GM21723 (cell line): ENCODE data around the gene GRIK1.
"Not testable (repeated sequence)": the region's sequence is repeated elsewhere in the genome, so short reads cannot be mapped to it uniquely, and the experiment has no call there.

ENCODE experiments used
- ATAC-seq: cut with Tn5 transposase; IDR thresholded peaks from one replicate; pipeline ENCODE4 v1.9.1; 2021; ENCODE audit warnings: mild to moderate bottlenecking, moderate library complexity; ENCODE audit not compliant: unreplicated experiment

The GRIK1 gene

DNA sequence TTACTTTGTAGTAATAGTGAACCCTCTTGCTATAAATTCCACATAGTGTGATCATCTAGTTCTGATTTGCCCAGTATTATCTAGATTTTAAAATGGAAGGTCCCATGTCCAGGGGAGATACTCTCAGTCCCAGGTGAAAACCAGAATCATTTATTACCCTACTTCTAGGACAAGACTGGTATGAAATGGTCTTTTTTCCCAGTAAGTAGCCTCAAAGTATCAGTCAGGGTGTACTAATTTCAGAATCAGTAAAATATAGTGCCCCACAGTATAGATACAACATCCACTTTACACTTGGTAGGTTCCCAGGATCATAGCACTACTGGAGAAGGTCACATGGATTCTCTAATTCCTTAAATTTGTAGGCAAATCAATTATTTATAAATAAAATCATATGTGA lies 318.3 kb downstream of the GRIK1 start:
- ATAC-seq, result no peak

DNA sequence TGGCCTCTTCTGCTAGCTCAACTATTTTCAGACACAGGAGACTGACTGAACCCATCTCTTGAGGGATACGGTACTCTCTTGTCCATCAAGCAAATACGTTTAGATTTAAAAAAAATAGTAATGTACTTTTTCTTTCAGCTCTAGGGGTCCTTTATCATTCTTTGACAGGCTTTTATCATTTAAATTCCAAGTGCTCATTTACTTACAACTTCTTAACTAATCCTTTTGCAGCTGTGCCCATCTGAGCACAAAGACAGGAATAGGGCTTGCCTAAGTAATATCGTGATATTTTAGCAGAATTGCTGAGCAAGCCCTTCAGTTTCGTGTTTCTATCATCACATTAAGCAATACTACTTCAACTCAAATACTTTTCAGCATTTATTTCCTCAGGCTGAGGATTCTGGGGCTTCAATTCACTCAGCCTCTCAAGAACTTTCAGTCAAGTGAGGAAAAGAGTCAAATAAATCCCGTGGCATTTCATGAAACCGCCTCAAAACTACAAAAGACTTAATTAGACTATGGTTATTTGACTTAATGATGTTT lies 323.5 kb downstream of the GRIK1 start:
- ATAC-seq, result no peak

DNA sequence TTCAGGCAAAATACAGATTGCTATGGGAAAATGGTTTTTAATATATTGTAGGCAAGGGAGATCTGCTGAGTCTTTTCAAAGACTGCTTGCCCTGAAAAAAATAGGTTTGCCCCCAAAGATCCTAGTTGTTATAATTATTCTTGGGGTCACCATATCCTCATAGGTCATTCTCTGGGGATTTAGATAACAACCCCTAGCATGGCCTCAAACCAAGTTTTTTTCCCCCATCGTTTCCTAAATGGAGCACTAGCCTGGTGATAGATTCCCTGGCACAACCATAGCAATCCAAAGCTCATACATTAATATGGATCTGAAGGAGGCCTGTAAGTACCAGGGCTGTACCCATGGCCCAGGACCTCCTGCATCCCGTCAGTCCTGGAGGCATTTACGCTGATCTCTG lies 325.9 kb downstream of the GRIK1 start:
- no peak for ATAC-seq

GRCh38 chr21:29613021-29613420 lies 326.8 kb downstream of the GRIK1 start:
- ATAC-seq, result no peak

DNA sequence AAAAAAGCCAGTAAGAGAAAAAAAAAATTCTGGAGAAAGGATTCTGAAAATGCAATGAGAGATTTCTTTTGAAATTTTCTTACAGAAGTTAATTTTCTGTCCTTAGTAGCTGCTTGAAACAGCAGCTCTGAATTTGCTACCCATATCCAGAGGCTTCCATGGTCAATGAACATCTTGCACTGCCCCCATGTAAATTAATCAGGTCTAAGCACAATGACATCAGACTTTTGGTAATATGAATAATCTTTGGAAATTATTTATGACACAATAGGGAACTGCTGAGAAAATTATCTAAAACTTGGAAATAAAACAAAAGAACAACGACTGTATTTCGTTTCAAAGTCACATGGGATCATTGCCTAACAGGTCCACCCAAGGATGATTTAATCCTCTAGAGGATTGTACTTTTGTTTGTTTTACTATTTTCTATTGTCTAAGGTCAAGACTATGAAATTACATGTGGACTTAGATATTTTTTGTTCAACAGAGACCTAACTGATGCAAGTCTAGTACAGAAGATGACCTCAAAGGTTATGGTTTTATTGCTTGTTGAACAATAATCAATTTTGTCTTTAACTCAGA lies 328.9 kb downstream of the GRIK1 start:
- no peak for ATAC-seq

DNA sequence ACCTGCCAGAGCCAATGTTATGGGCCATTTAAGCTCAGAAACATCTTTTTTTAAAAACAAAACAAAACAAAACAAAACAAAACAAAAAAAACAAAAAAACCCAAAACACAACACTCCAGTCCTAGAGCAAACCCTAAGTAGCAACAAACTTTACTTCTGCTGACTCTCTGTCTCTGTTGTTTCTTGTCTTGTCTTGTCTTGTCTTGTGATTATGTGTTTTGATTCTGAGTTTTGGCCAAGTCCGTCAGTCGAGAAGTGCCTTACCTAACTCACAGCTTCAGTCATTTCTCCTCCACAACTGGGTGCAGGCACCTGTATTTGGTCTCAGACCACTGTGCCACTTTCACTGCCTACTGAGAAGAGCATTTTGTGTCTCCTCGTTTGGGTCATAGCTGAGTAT lies 333.2 kb downstream of the GRIK1 start:
- ATAC-seq, result no peak

GRCh38 chr21:29605219-29605618 lies 334.6 kb downstream of the GRIK1 start:
- not testable (repeated sequence) for ATAC-seq

DNA sequence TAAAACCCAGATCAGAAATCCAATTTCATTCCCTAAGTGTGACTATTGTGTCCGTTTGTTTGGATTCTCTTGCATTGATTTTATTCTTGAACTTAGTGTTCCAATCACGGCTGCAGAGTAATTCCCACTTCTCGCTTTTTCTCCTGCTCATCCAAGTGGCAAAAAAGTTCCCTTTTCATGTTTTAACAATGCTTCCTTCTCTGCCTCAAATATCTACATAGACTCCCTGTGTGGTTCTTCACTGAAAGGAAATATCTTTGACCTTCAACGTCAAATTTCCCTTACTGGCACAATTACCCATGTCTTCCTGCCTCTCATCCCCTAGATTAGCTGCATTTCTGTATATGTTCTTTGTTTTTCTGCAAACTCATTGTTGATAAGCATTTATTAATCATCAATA lies 335.7 kb downstream of the GRIK1 start:
- no peak for ATAC-seq

- no peak for ATAC-seq
These were observed 338.7 kb downstream of the GRIK1 start for GRCh38 chr21:29601047-29601446.

GRCh38 chr21:29586696-29587095 lies 353.1 kb downstream of the GRIK1 start:
- no peak for ATAC-seq

DNA sequence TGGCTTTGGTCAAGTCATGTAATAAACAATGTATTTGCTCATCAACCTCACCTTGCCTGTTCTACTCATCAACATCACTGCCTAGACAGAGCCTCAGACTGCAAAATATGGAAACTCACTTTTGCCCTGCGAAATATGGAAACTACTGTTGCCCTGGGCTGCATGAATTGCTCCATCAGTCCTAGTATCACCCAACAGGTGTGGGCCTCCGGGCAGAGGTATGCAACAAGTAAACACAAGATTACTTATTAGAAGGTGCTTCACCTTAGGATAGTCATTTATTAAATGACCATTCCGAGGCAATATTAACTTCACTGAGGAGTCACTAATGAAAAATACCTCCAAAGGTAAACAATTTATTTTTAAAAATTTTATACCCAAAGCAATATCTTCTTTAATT lies 354.3 kb downstream of the GRIK1 start:
- ATAC-seq, result no peak

DNA sequence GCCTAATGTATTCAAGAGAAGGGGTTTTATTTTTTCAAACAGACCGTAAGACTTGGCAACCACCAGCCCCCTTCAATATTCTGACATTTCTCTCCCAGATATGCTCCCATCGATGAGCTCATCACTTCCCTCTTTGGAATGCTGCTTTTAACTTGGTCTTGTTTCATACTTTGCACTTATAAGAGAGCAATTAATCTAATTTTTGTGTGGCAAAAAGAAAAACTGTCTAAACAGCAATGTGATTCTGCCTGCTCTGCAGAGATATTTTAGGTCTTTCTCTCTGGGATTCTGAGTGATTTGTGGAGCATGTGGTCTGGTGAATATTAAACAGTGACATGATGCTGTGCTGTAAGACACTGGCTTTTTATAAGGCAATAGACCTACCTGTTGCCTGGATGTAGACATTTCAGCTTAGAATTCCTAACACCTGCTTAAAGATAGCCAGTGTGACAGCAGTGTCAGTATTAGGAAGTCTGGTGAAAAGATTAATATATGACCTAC lies 356.3 kb downstream of the GRIK1 start:
- no peak for ATAC-seq

- ATAC-seq, result no peak
These were observed 356.9 kb downstream of the GRIK1 start for GRCh38 chr21:29582855-29583254.

DNA sequence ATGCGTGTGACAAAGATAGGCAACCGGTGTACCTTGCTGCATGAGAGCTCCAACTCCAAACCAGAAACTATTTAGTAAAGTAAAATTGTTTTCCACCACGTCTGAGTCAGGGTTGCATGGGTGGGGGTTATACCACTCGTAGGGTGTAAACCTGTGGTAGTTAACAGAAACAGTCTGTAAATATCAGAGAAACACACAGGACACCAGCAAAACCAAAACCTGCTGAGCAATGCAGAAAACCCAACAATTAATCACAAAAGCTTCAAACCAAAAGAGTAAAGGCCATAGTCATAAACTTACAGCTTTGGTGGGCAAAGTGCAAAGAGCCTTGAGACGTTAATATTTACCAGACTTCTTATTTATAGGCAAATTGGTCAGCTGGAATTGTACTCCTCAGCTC lies 358.4 kb downstream of the GRIK1 start:
- ATAC-seq, result no peak

- no peak for ATAC-seq
These were observed 359.0 kb downstream of the GRIK1 start for GRCh38 chr21:29580732-29581285.

GRCh38 chr21:29578306-29578705 lies 361.5 kb downstream of the GRIK1 start:
- no peak for ATAC-seq

DNA sequence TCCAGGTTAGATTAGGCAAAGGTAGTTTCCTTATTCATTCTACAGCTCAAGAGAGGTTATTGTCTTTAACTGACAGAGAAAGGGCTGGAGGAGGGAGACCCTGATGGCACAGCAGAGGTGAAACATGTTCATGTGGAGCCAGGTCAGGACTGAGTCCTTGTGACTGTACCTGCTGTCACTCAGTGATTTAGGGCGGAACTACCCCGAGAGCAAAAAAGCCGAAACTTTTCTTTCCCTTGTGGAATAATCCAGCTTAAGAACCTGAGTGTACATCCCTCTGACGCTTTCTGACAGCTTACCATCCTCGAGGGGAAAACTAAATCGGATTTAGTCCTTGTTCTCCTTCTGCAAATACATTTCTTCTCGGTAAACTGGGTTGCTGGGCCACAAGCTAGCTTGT lies 367.8 kb downstream of the GRIK1 start:
- no peak for ATAC-seq

DNA sequence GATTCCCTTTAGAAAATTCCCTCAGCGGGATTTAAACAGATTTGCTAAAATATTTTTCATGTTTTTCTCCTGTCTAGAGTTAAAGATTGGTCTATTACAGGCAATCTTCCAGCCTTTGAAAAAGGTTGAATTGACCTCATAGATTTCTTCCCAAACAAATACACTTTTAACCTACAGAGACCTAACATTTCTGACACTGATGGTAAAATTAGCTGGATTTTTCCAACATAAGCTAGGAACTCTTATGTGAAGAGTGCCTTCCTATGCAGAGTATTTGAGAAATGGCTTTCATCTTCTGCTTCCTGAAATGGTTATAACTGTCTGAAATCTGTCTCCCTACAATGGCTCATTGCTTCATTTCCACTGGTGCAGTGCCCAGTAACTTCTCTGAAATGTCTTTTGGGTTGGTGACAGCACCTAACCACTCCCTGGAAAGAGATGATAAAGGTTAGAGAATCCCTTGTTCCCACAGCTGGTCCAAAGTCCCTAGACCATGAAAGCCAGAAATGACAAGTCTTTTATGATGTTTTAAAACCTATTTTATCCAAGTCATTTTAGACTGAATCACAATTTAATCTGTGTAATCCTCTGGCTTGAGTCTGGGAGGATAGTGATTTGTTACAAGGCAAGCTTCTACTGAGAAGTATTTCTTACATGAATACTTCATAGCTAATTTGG lies 371.6 kb downstream of the GRIK1 start:
- no peak for ATAC-seq

GRCh38 chr21:29557931-29558725 lies 381.7 kb downstream of the GRIK1 start:
- no peak for ATAC-seq

DNA sequence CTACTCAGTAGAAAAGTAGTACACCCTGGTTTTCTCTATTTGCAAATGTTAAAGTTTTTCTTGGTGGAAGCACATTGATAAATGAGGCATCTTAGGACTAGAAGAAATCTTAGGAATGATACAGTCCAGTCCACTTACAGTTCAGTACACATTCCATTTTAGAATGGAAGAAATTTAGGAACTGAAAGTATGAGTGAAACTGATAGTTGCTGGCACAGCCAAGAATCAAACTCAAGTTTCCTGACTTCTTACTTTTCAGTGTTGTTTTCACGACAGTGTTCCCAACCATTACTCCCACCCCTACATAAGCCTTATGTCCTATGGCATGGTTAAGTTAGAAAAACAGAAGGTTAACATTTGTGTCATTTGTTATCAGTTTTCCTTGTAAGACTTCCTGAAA lies 382.6 kb downstream of the GRIK1 start:
- ATAC-seq, result no peak

DNA sequence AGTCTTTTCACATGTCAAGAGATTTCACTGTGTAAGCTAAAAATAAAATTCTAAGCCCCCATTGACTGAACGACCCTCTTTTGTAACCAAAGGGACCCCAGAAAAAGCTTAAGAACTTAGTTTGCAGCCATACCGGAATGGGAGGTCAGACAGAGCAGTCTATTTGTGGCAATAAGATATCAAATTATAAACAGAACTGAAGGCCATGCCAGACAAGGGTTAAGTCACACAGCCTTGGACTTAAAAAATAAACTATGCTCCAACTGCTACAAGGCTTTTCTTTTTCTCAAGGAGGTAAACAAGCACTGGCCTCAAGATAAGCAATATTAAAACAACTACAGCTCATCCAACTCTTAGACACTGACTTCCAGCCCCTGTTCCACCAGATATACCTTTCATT lies 384.2 kb downstream of the GRIK1 start:
- no peak for ATAC-seq
